C4-2B (cell line): ENCODE data around the gene PAN2.
"Not testable (repeated sequence)": the region's sequence is repeated elsewhere in the genome, so short reads cannot be mapped to it uniquely, and the experiment has no call there.

Experiments
- H3K27ac ChIP-seq: fragments of 450-650 bp; 2 replicates; pipeline ENCODE4 v1.5.1; 2017
- ZFX ChIP-seq: fragments of 450-650 bp; IDR thresholded peaks from 2 replicates; pipeline ENCODE4 v1.6.1; 2017
- TF ChIP-seq, protein P1 (sequence below): fragments of 450-650 bp; conservative IDR thresholded peaks from 2 replicates; pipeline ENCODE4 v1.5.1; 2017; ENCODE audit warnings: mild to moderate bottlenecking

Gene PAN2

DNA sequence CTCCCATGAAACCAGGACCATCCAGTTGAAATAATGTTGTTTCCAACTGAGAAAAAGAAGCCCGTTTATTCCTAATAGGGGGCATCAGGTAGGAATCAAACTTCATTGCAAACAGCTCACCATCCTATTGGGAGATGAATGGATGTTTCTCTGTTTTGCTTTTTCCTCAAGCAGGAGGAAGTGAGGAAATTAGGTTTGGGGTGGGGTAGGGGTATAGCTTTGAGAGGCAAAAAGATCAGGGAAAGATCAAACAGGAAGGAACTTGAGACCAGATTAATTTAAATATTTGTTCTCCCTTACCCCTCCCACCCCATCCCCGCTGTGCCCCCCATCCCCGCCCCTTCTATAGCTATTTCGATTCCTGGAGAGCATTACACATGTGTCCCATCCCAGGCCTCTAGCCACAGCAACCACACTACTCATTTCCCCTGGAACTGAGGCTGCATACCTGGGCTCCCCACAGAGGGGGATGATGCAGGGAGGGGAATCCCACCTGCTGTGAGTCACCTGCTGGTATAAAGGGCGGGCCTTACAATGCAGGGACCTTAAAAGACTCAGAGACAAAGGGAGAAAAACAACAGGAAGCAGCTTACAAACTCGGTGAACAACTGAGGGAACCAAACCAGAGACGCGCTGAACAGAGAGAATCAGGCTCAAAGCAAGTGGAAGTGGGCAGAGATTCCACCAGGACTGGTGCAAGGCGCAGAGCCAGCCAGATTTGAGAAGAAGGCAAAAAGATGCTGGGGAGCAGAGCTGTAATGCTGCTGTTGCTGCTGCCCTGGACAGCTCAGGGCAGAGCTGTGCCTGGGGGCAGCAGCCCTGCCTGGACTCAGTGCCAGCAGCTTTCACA is 4.7 kb upstream of the PAN2 start, which contains the start of gene IL23A:
TSS of gene IL23A (plus strand) at position 577 of the 850 bp plus-strand sequence. CDS start at position 738, 161 bp downstream.
- no peak within 1 kb of the TSS for H3K27ac ChIP-seq
- TF ChIP-seq, protein P1, sequence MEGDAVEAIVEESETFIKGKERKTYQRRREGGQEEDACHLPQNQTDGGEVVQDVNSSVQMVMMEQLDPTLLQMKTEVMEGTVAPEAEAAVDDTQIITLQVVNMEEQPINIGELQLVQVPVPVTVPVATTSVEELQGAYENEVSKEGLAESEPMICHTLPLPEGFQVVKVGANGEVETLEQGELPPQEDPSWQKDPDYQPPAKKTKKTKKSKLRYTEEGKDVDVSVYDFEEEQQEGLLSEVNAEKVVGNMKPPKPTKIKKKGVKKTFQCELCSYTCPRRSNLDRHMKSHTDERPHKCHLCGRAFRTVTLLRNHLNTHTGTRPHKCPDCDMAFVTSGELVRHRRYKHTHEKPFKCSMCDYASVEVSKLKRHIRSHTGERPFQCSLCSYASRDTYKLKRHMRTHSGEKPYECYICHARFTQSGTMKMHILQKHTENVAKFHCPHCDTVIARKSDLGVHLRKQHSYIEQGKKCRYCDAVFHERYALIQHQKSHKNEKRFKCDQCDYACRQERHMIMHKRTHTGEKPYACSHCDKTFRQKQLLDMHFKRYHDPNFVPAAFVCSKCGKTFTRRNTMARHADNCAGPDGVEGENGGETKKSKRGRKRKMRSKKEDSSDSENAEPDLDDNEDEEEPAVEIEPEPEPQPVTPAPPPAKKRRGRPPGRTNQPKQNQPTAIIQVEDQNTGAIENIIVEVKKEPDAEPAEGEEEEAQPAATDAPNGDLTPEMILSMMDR = no peak
- no peak for TF ChIP-seq ZFX

GRCh38 chr12:56337753-56338251 is 4.0 kb upstream of the PAN2 start:
- H3K27ac ChIP-seq = no peak overlapping the region
- no peak for TF ChIP-seq ZFX
- TF ChIP-seq, protein P1 = no peak

GRCh38 chr12:56336361-56337167 is 2.8 kb upstream of the PAN2 start:
- TF ChIP-seq, protein P1 = no peak
- TF ChIP-seq ZFX = no peak
- no peak overlapping the region for H3K27ac ChIP-seq

GRCh38 chr12:56335527-56335926 is 1.7 kb upstream of the PAN2 start:
- not testable (repeated sequence) for H3K27ac ChIP-seq

DNA sequence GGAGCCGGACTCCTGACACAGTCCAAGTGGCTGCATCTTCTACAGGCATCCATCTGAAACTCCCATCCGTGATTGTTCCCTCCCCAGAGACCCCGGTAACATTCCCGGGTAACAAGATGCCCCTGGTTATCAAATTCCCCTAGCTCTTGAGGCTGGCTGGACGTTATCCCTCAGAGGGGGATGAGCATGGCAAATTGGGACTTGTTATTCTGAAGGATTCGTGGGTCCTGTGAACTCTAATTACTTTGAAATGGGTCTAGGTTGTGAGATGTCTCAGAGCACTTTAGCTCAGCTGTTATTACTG is 642 bp upstream of the PAN2 start:
- peak overlapping the region; percentile 92 for H3K27ac ChIP-seq
- TF ChIP-seq ZFX = no peak
- TF ChIP-seq, protein P1 = no peak; the same call in 1 of the 2 replicates

- TF ChIP-seq ZFX = no peak
- TF ChIP-seq, protein P1 = no peak
- H3K27ac ChIP-seq = peak overlapping the region; percentile 92
Measured at GRCh38 chr12:56333197-56333678, 562 bp downstream of the PAN2 start.

DNA sequence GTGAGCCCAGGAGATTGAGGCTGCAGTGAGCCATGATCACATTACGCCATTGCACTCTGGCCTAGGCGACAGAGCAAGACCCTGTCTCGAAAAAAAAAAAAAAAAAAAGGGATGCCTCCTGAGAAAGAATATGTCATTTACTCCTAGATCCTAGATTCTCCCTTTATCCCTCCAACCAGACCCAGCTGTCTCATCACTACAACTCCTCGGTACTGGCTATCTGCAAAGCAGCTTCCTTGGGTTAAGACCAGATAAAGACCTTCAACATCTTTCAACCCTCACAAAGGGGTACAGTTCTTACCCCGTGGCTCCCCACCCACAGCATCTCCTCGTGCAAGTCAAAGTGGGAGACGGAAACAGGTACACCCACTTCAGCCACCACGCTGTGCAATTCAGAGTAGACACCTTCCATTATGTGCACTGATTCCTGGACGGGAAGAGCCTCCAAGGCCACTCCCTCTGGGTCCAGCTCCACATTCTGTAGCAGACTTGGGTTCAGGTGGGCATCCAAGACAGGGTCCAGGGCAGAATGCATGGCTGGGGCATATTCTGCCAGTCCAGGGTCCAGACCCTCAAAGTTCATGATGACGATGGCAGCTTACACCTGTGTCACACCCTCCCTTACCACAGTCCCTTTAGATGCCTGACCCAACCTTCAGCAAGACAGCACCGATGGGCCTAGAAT is 1.1 kb downstream of the PAN2 start:
- peak overlapping the region; percentile 92 for H3K27ac ChIP-seq
- TF ChIP-seq ZFX = no peak
- TF ChIP-seq, protein P1 = no peak
